Liver (tissue), 3 donors: ENCODE measurements around the gene DOCK1.

Experiments used
- ATF3 ChIP-seq: IDR thresholded peaks from 2 replicates; pipeline ENCODE4 v1.6.1; 2016; ENCODE audit warnings: antibody characterized with exemption
- CTCF ChIP-seq: fragments of 150-350 bp; IDR thresholded peaks from 2 replicates; pipeline ENCODE4 v1.5.1; 2017; ENCODE audit warnings: improper control_type of control experiment, low read depth, low read length; ENCODE audit not compliant: missing input control
- EGR1 ChIP-seq, 2 donors: IDR thresholded peaks; 2 replicates each; pipeline ENCODE4 v1.6.1; 2016 to 2018; ENCODE audit warnings: antibody characterized with exemption in 2 of 2, low read depth in 2 of 2
- FOXA1 ChIP-seq: IDR thresholded peaks from 2 replicates; pipeline ENCODE4 v1.6.1; 2016; ENCODE audit warnings: antibody characterized with exemption
- HNF4A ChIP-seq, 2 donors: conservative IDR thresholded peaks; 2 replicates each; pipeline ENCODE4 v1.6.1; 2016; ENCODE audit warnings: antibody characterized with exemption in 2 of 2, mild to moderate bottlenecking in 2 of 2
- MAX ChIP-seq: IDR thresholded peaks from 2 replicates; pipeline ENCODE4 v1.6.1; 2016; ENCODE audit warnings: antibody characterized with exemption
- RAD21 ChIP-seq, 2 donors: IDR thresholded peaks; 2 replicates each; pipeline ENCODE4 v1.6.1; 2016; ENCODE audit warnings: antibody characterized with exemption in 2 of 2, mild to moderate bottlenecking in 2 of 2
- REST ChIP-seq: IDR thresholded peaks from 2 replicates; pipeline ENCODE4 v1.6.1; 2016; ENCODE audit warnings: antibody characterized with exemption, mild to moderate bottlenecking
- TAF1 ChIP-seq: conservative IDR thresholded peaks from 2 replicates; pipeline ENCODE4 v1.6.1; 2016; ENCODE audit warnings: antibody characterized with exemption, mild to moderate bottlenecking
- YY1 ChIP-seq: IDR thresholded peaks from 2 replicates; pipeline ENCODE4 v1.6.1; 2016; ENCODE audit warnings: antibody characterized with exemption, mild to moderate bottlenecking
- donor health status: healthy.
- donor health status: healthy.

GRCh38 chr10:127175357-127176110 is 270.3 kb downstream of the DOCK1 start:
- TF ChIP-seq CTCF (no peak), TAF1 (no peak), MAX (no peak), EGR1 (IDR thresholded peaks at IDR 0.05; ENCODE audit: low read depth in 2 of 2) (no peak), ATF3 (no peak), REST (no peak), YY1 (no peak), RAD21 (IDR thresholded peaks at IDR 0.05) (no peak), HNF4A (conservative IDR thresholded peaks at IDR 0.05) (no peak), FOXA1 (no peak)
